Activated naive CD4-positive, alpha-beta T cell treated with anti-CD3 and anti-CD28 coated beads, Interleukin-2, amount 50 U/mL, for 24 hours (primary cell): ENCODE data around the gene CCDC191.

ENCODE experiments used
- H3K27ac Mint-ChIP-seq: one replicate; pipeline ENCODE4 v1.8.0; 2021; ENCODE audit warnings: mild to moderate bottlenecking, mixed read lengths
- H3K27me3 Mint-ChIP-seq: one replicate; pipeline ENCODE4 v1.8.0; 2021; ENCODE audit warnings: mixed read lengths
- H3K36me3 Mint-ChIP-seq: one replicate; pipeline ENCODE4 v1.8.0; 2021; ENCODE audit warnings: mixed read lengths
- H3K4me1 Mint-ChIP-seq: one replicate; pipeline ENCODE4 v1.8.0; 2021; ENCODE audit warnings: mixed read lengths
- H3K4me3 Mint-ChIP-seq: one replicate; pipeline ENCODE4 v1.8.0; 2021; ENCODE audit warnings: mild to moderate bottlenecking, mixed read lengths
- H3K9me3 Mint-ChIP-seq: one replicate; pipeline ENCODE4 v1.8.0; 2021; ENCODE audit warnings: mixed read lengths

CCDC191 gene

GRCh38 chr3:113948015-113948917, 108.1 kb downstream of the CCDC191 start:
- peaks cover 6% of the 10 kb centered on the region for H3K27me3 Mint-ChIP-seq
- H3K4me1 Mint-ChIP-seq: peaks cover 11% of the 10 kb centered on the region
- H3K4me3 Mint-ChIP-seq: peak overlapping the region; percentile 60
- no peaks in the 10 kb centered on the region for H3K36me3 Mint-ChIP-seq
- H3K27ac Mint-ChIP-seq: no peak overlapping the region
- no peaks in the 10 kb centered on the region for H3K9me3 Mint-ChIP-seq

DNA sequence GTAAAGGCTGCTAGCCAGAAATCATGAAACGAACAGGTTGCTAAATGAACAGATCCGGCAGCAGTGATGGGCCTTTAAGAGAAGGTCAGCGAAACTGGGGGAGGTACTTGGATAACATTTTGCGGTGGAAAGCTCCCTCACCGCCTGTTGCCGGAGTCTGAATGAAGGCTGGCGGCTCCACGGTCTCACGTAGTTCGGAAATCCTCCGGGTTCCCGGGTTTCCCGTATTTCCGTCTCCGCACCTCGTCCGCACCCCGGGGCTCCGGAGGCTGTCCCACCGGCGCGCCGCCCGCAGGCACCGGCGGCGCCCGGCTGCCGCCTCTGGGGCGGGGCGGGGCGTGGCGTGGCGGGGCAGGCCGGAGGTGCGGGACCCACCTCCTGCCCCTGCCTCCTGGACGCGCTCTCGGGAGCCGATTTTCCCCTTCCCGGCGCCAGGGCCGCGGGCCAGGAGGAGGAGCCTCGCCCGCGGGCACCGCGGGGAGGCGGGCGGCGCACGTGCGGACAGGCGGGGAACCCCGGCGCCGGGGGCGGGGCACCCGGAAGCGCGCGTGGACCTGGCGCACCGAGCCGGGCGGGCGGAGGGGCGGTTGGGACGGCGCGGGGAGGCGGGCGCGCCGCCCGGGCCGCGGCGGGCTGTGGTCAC, 108.8 kb downstream of the CCDC191 start, which contains the start of gene ZDHHC23:
ZDHHC23 (plus strand) TSS at position 642 of the 643 bp plus-strand sequence. CDS start 790 bp downstream, outside the sequence.
- Mint-ChIP-seq H3K36me3 (no peaks in the 10 kb centered on the region), H3K27me3 (peaks cover 6% of the 10 kb centered on the region), H3K27ac (peak within 1 kb of the TSS; percentile 79), H3K9me3 (no peaks in the 10 kb centered on the region), H3K4me1 (peaks cover 9% of the 10 kb centered on the region), H3K4me3 (peak within 1 kb of the TSS; percentile 88)

DNA sequence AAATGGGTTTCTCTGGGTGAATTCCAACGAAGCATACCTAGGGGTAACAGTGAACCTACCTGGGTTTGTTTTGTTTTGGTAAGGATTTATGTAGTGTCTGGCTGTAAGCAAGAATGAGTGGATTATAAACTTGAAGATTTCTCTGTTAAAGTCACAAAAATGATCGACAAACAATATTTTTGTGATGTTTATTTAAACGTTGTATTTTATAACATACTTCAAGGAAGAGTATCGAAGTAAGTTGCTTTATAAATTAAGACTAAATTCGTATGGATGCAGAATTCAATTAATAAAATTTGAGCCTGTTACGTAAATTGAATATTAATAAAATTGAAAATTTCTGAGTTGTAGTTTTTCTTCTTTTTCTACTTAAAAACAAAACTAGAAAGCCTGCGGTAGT, 109.5 kb downstream of the CCDC191 start:
- peaks cover 6% of the 10 kb centered on the region for H3K27me3 Mint-ChIP-seq
- peaks cover 9% of the 10 kb centered on the region for H3K4me1 Mint-ChIP-seq
- H3K27ac Mint-ChIP-seq: no peak overlapping the region
- H3K36me3 Mint-ChIP-seq: no peaks in the 10 kb centered on the region
- no peaks in the 10 kb centered on the region for H3K9me3 Mint-ChIP-seq
- peak overlapping the region; percentile 88 for H3K4me3 Mint-ChIP-seq

DNA sequence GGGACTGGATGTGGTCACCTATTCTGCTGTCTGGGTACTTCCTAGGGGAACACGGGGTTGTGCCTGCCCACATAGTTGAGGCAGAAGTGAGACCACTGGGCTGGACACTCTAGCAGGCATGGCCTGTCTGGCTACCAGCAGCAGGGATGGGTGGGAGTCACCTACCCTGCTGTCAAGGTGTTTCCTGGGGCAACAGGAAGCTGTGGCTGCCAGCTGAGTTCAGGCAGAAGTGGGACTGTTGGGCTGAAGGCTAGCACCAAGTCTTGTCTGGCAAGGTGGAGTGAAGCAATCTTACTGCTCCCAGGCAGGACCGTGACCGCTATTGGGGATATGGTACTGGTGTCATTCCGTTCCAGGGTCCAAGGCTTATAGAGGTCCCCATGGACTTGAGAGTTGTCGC, 128.8 kb downstream of the CCDC191 start:
- peaks cover 7% of the 10 kb centered on the region for H3K36me3 Mint-ChIP-seq
- H3K4me1 Mint-ChIP-seq: no peaks in the 10 kb centered on the region
- no peak overlapping the region for H3K4me3 Mint-ChIP-seq
- no peak overlapping the region for H3K27ac Mint-ChIP-seq
- peaks cover 16% of the 10 kb centered on the region for H3K9me3 Mint-ChIP-seq
- H3K27me3 Mint-ChIP-seq: peaks cover 21% of the 10 kb centered on the region

DNA sequence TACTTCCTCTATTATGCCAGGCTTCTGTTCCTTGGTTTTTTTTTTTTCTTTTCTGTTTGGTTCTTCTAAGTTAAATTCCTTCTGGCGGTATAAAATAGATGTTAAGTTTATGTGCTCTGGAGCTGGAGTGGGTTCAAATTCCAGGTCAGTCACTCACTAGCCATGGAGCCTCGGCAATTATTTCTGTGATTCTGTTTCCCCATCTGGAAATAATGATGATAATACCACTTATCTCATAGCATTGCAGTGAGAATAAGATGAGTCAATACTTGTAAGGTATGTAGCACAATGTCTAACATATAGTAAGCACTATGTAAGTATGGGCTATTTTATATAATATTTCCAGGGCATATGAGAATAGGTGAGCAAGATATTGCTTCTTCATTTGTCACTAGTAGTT, 141.7 kb downstream of the CCDC191 start:
- Mint-ChIP-seq H3K27me3 (no peaks in the 10 kb centered on the region), H3K4me1 (no peaks in the 10 kb centered on the region), H3K4me3 (no peak overlapping the region), H3K9me3 (no peaks in the 10 kb centered on the region), H3K27ac (no peak overlapping the region), H3K36me3 (no peaks in the 10 kb centered on the region)
